RWPE2 (cell line): ENCODE measurements around the gene GRAMD4.

Source experiments
- ATAC-seq: fragments of 200-7000 bp; cut with Tn5 transposase; 3 replicates; pipeline ENCODE4 v1.9.1; 2021; ENCODE audit warnings: low read depth
- DNase-seq: peaks from one replicate; pipeline ENCODE4 v3.0.0-alpha.2; 2020; ENCODE audit warnings: low spot score
- H3K27ac ChIP-seq: fragments of 450-650 bp; 2 replicates; pipeline ENCODE4 v1.5.1; 2017; ENCODE audit warnings: mild to moderate bottlenecking; ENCODE audit not compliant: poor library complexity, severe bottlenecking
- H3K27me3 ChIP-seq: fragments of 250-450 bp; sonication (Bioruptor Pico); 2 replicates; pipeline ENCODE4 v1.5.1; 2021; ENCODE audit warnings: mild to moderate bottlenecking, moderate library complexity; ENCODE audit not compliant: insufficient read depth, poor library complexity, severe bottlenecking
- H3K36me3 ChIP-seq: fragments of 250-450 bp; sonication (Bioruptor Pico); 2 replicates; pipeline ENCODE4 v1.5.1; 2020; ENCODE audit warnings: low read depth, mild to moderate bottlenecking, moderate library complexity
- H3K4me1 ChIP-seq: fragments of 250-450 bp; sonication (Bioruptor Pico); 2 replicates; pipeline ENCODE4 v1.5.1; 2021; ENCODE audit warnings: mild to moderate bottlenecking, moderate library complexity; ENCODE audit not compliant: insufficient read depth, poor library complexity, severe bottlenecking
- H3K4me3 ChIP-seq: fragments of 250-450 bp; sonication (Bioruptor Pico); 2 replicates; pipeline ENCODE4 v1.5.1; 2021; ENCODE audit warnings: mild to moderate bottlenecking, moderate library complexity; ENCODE audit not compliant: severe bottlenecking
- H3K9me3 ChIP-seq: fragments of 250-450 bp; sonication (Bioruptor Pico); 2 replicates; pipeline ENCODE4 v1.5.1; 2021; ENCODE audit warnings: mild to moderate bottlenecking, moderate library complexity; ENCODE audit not compliant: severe bottlenecking
- TF ChIP-seq, protein P1 (sequence below): fragments of 450-650 bp; IDR thresholded peaks from one replicate; pipeline ENCODE4 v1.5.1; 2017; ENCODE audit warnings: mild to moderate bottlenecking, moderate library complexity; ENCODE audit not compliant: poor library complexity, severe bottlenecking

The GRAMD4 gene

DNA sequence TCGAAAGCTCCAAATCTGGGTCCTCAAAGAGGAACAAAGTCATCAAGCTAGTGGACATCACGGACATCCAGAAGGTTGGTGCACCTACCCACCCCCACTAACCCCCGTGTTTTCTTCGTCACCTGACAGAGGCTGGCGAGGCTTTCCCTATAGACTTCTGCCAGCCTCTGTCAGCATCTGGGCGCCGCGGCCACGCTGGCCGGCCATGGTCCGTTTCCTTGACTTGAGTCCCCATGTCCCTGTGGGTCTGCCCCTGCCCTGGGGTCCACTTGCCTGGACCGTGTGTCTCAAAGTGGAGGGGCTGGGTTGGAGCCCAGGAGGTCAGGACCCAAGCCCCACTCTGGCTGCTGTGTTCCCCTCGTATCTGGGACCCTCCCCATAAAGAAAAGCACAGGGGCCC lies 55.3 kb downstream of the GRAMD4 start:
- TF ChIP-seq, protein P1, sequence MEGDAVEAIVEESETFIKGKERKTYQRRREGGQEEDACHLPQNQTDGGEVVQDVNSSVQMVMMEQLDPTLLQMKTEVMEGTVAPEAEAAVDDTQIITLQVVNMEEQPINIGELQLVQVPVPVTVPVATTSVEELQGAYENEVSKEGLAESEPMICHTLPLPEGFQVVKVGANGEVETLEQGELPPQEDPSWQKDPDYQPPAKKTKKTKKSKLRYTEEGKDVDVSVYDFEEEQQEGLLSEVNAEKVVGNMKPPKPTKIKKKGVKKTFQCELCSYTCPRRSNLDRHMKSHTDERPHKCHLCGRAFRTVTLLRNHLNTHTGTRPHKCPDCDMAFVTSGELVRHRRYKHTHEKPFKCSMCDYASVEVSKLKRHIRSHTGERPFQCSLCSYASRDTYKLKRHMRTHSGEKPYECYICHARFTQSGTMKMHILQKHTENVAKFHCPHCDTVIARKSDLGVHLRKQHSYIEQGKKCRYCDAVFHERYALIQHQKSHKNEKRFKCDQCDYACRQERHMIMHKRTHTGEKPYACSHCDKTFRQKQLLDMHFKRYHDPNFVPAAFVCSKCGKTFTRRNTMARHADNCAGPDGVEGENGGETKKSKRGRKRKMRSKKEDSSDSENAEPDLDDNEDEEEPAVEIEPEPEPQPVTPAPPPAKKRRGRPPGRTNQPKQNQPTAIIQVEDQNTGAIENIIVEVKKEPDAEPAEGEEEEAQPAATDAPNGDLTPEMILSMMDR = no peak
- Histone ChIP-seq H3K4me1 (no peaks in the 10 kb centered on the region), H3K4me3 (no peak overlapping the region), H3K27me3 (no peaks in the 10 kb centered on the region), H3K27ac (no peak overlapping the region), H3K36me3 (no peaks in the 10 kb centered on the region), H3K9me3 (no peaks in the 10 kb centered on the region)
- DNase-seq = no peak
- no peak for ATAC-seq

DNA sequence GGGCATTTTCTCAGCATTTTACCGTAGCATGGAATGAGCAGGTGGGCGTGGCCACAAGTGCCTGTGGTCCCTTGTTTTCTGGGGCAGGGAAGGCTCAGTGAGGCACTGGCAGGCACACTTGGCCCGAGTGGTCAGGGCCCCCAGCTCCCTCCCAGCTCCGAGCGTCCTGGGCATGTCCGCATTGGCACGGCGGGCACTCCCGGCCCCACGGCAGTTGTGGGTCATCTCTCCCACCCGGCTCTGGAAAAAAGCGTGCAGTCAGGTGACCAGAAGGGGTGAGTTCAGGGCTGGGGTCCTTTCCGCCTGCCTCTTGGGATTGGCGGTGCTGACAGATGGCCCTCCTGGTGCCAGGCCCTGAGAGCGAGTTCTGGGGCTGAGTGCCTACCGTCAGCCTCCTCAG lies 55.8 kb downstream of the GRAMD4 start:
- ATAC-seq (no peak), DNase-seq (no peak)
- H3K9me3 ChIP-seq = no peaks in the 10 kb centered on the region
- H3K4me1 ChIP-seq = no peaks in the 10 kb centered on the region
- no peaks in the 10 kb centered on the region for H3K36me3 ChIP-seq
- H3K4me3 ChIP-seq = no peak overlapping the region
- H3K27ac ChIP-seq = no peak overlapping the region
- no peaks in the 10 kb centered on the region for H3K27me3 ChIP-seq
- TF ChIP-seq, protein P1 = no peak

DNA sequence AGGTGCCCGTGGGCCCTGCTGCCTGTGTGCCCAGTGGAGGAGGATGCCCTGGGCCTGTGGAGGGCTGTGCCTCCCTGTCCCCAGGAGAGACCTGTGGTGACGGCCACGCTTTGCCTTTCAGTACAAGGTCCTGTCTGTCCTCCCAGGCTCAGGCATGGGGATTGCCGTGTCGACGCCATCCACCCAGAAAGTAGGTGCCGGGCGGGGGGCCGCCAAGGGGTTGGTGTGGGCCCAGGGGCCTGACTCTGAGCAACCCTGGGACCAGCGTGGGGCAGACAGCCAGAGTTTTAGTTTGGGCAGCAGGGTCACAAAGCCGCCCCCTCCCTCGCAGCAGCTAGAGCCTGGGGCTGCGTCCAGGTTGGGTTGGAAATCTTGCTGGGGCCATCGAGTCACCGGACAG lies 56.3 kb downstream of the GRAMD4 start:
- H3K4me3 ChIP-seq = no peak overlapping the region
- DNase-seq (no peak), ATAC-seq (no peak)
- H3K27me3 ChIP-seq = no peaks in the 10 kb centered on the region
- H3K27ac ChIP-seq = no peak overlapping the region
- no peaks in the 10 kb centered on the region for H3K36me3 ChIP-seq
- TF ChIP-seq, protein P1 = no peak
- H3K4me1 ChIP-seq = no peaks in the 10 kb centered on the region
- no peaks in the 10 kb centered on the region for H3K9me3 ChIP-seq

DNA sequence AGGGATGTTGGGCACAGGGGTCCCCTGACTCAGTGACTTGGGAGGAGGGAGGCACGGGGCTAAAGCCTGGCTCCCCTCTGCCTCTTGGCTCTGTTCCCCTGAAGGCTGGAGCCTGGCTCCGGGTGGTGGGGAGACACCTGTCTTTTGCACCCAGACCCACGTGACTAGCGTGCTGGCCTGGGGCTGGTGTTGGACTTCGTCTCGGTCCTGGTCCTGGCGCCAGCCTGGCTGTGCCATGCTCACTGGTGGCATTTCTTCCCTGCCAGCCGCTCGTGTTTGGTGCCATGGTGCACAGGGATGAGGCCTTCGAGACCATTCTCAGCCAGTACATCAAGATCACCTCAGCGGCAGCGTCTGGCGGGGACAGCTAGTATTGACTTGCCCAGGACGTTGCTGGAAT lies 56.7 kb downstream of the GRAMD4 start:
- TF ChIP-seq, protein P1 = no peak
- Histone ChIP-seq H3K9me3 (no peaks in the 10 kb centered on the region), H3K27ac (no peak overlapping the region), H3K27me3 (no peaks in the 10 kb centered on the region), H3K4me3 (no peak overlapping the region), H3K4me1 (no peaks in the 10 kb centered on the region), H3K36me3 (no peaks in the 10 kb centered on the region)
- DNase-seq (no peak), ATAC-seq (no peak)

DNA sequence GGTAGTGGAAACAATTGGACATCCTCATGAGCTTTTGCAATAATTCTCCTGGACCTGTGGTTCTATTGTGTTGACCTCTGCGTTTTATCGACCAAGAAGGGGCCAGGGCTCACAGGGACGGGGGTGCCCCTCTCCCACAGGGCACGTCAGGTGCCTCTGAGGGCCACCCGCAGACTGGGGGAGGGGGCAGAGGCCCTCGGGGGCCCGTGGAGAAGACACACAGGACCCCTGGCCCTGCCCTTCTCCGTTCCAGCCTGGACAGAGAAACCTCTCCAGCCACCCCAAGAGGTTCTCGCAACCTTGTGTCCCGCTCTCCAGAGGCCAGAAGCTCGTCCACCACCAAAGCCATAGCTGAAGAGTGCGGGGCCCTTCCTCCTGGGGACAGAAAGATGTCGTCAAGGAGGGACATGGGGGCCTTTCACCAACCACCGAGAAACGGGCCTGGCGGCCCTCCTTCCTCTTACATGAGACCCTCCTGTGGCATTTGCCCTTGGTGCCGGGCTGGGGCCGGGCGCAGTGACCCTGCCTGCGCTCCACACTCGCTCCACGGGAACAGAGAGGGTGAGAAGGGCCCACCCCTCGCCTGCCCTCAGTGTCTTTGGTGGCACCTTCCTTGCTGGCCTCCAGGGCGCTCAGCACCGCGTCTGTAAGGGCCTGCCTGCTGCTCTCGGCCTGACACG lies 57.3 kb downstream of the GRAMD4 start:
- Histone ChIP-seq H3K4me3 (no peak overlapping the region), H3K9me3 (no peaks in the 10 kb centered on the region), H3K4me1 (no peaks in the 10 kb centered on the region), H3K27me3 (no peaks in the 10 kb centered on the region), H3K27ac (no peak overlapping the region), H3K36me3 (no peaks in the 10 kb centered on the region)
- no peak for ATAC-seq
- DNase-seq = no peak
- TF ChIP-seq, protein P1 = no peak
